Right cardiac atrium (tissue), 5 donors: ENCODE measurements around the gene GLUD2. TPM values are rescaled to one million over a fixed set of nuclear protein-coding genes. Genes with fewer than 3 reads are reported as not detected.
"Not testable (repeated sequence)": the region's sequence is repeated elsewhere in the genome, so short reads cannot be mapped to it uniquely, and the experiment has no call there.

Experiments used
- ATAC-seq, 2 donors: fragments of 200-7000 bp; cut with Tn5 transposase; one replicate each; pipeline versions ENCODE4 v1.8.0 to v1.9.1; 2020; ENCODE audit warnings: moderate library complexity in 2 of 2, mild to moderate bottlenecking in 1 of 2
- DNase-seq, 3 donors: peaks; one replicate each; pipeline ENCODE4 v3.0.0-alpha.2; 2020
- H3K27ac ChIP-seq: one replicate; pipeline ENCODE4 v1.5.1; 2013; ENCODE audit warnings: mild to moderate bottlenecking, low read length, control low read depth, moderate library complexity
- H3K27me3 ChIP-seq: one replicate; pipeline ENCODE4 v1.6.1; 2013; ENCODE audit not compliant: control insufficient read depth, insufficient read depth
- H3K4me1 ChIP-seq: one replicate; pipeline ENCODE4 v1.6.1; 2013; ENCODE audit warnings: low read length; ENCODE audit not compliant: control insufficient read depth, insufficient read depth
- H3K4me3 ChIP-seq: one replicate; pipeline ENCODE4 v1.5.1; 2013; ENCODE audit warnings: low read length, control low read depth
- H3K9me3 ChIP-seq: one replicate; pipeline ENCODE4 v1.6.1; 2013; ENCODE audit warnings: low read length; ENCODE audit not compliant: control insufficient read depth
- WGBS: extraction: QIAGEN DNeasy Blood & Tissue Kit; methylation state at CpG from one replicate; pipeline ENCODE4 v1.1.7; 2013; 5-methylcytosine and 5-hydroxymethylcytosine counted together
- intact Hi-C, 4 donors: fragments of 100-400 bp; cut with DNase I; formaldehyde crosslinking; loops; one replicate each; pipeline versions ENCODE4 v1.11.0 to v1.14.0; 2022 to 2023
- long read RNA-seq, 4 donors: library from polyadenylated mRNA; unstranded; transcript quantifications; one replicate each; pipeline ENCODE4 v2.0.0, GENCODE V29; 2020 to 2021
- polyA plus RNA-seq: library from polyadenylated mRNA; stranded (reverse); fragments of 200-250 nt; gene quantifications from one replicate; pipeline ENCODE4 v1.2.3, GENCODE V29; 2013
- total RNA-seq, 4 donors: library from RNA; stranded (reverse); fragmentation: NEBNext Ultra II Directional; extraction: Animal tissue kit (Norgen Biotek cat#: 25700); gene quantifications; one replicate each; pipeline ENCODE4 v1.2.1, GENCODE V29; 2021
- donor health status: healthy with polysubstance abuse.
- donor health status: DM: no; HTN: yes; CAD: no.
- donor health status: DM: no; HTN: no; CAD: no.
- donor health status: DM: no; HTN: yes; CAD: no; lungs with severe emphysema.
- donor health status: DM: yes; HTN: yes; CAD: no.

GLUD2 gene
- total RNA-seq (1 to 10 TPM; 1.1 to 1.6 (median 1.3) TPM), polyA plus RNA-seq (0.41 TPM)
- long read RNA-seq, donor 1, partial matches to known transcripts, result 0 of 1 reads
- long read RNA-seq, donor 1, other reads (novel, unspliced or antisense), result 0 of 1 reads
- long read RNA-seq, donor 2, result 0 reads
- long read RNA-seq, donor 3, result 0 reads
- long read RNA-seq, donor 4, result 0 reads

- intact Hi-C loops, H3K4me1 ChIP-seq, H3K27me3 ChIP-seq, H3K27ac ChIP-seq, H3K9me3 ChIP-seq: not testable (repeated sequence)
- peak within 1 kb of the TSS; percentile 16 for H3K4me3 ChIP-seq
- WGBS, result 12% methylated on average over 75 of the region's 82 CpGs
- DNase-seq (peak; percentile 52 to 79 (median 79)), ATAC-seq (peak; percentile 79 to 82)
Measured at GRCh38 chrX:121047441-121048419, at the start of gene GLUD2. Gene GLUD2 (plus strand): TSS chrX:121047610. CDS start chrX:121047685, 75 bp downstream.

GRCh38 chrX:120999413-120999812 lies 48.0 kb upstream of the GLUD2 start:
- H3K27ac ChIP-seq, result no peak overlapping the region
- DNase-seq, result no peak
- WGBS, result 80% methylated on average over 3 of the region's 3 CpGs
- H3K4me3 ChIP-seq, result no peak overlapping the region
- H3K9me3 ChIP-seq, result no peaks in the 10 kb centered on the region
- H3K4me1 ChIP-seq, result no peaks in the 10 kb centered on the region
- ATAC-seq, result no peak
- H3K27me3 ChIP-seq, result no peaks in the 10 kb centered on the region
- intact Hi-C loops, result no loop called here

GRCh38 chrX:121000589-121000988 lies 46.8 kb upstream of the GLUD2 start:
- Histone ChIP-seq H3K27me3 (no peaks in the 10 kb centered on the region), H3K4me3 (no peak overlapping the region), H3K9me3 (no peaks in the 10 kb centered on the region), H3K27ac (no peak overlapping the region), H3K4me1 (no peaks in the 10 kb centered on the region)
- ATAC-seq, result no peak
- no peak for DNase-seq
- WGBS, result 62% methylated on average over 4 of the region's 4 CpGs
- intact Hi-C loops, result no loop called here

GRCh38 chrX:121008920-121009319 lies 38.5 kb upstream of the GLUD2 start:
- Histone ChIP-seq H3K27me3 (no peaks in the 10 kb centered on the region), H3K27ac (no peak overlapping the region), H3K4me1 (peaks cover 2% of the 10 kb centered on the region), H3K9me3 (no peaks in the 10 kb centered on the region), H3K4me3 (no peak overlapping the region)
- no peak for ATAC-seq
- 55% methylated on average over 1 of the region's 1 CpG for WGBS
- DNase-seq, result no peak
- intact Hi-C loops, result no loop called here

GRCh38 chrX:121009764-121010163 lies 37.6 kb upstream of the GLUD2 start:
- Histone ChIP-seq H3K4me3 (no peak overlapping the region), H3K9me3 (no peaks in the 10 kb centered on the region), H3K27me3 (no peaks in the 10 kb centered on the region), H3K4me1 (peaks cover 2% of the 10 kb centered on the region), H3K27ac (no peak overlapping the region)
- intact Hi-C loops, result no loop called here
- no peak for ATAC-seq
- 53% methylated on average over 3 of the region's 3 CpGs for WGBS
- no peak for DNase-seq

- Histone ChIP-seq H3K9me3 (no peaks in the 10 kb centered on the region), H3K27ac (no peak overlapping the region), H3K27me3 (no peaks in the 10 kb centered on the region), H3K4me3 (no peak overlapping the region), H3K4me1 (peaks cover 2% of the 10 kb centered on the region)
- DNase-seq (no peak), ATAC-seq (no peak)
- 32% methylated on average over 4 of the region's 4 CpGs for WGBS
- intact Hi-C loops, result no loop called here
Measured at GRCh38 chrX:121010218-121010617, 37.2 kb upstream of the GLUD2 start.

- 64% methylated on average over 7 of the region's 7 CpGs for WGBS
- ATAC-seq (no peak), DNase-seq (no peak)
- Histone ChIP-seq H3K27me3 (no peaks in the 10 kb centered on the region), H3K4me1 (peaks cover 2% of the 10 kb centered on the region), H3K9me3 (no peaks in the 10 kb centered on the region), H3K4me3 (no peak overlapping the region), H3K27ac (no peak overlapping the region)
- intact Hi-C loops, result no loop called here
Measured at GRCh38 chrX:121011254-121011653, 36.2 kb upstream of the GLUD2 start.

- ATAC-seq, result no peak
- intact Hi-C loops, result no loop called here
- no peaks in the 10 kb centered on the region for H3K27me3 ChIP-seq
- DNase-seq, result no peak
- no peak overlapping the region for H3K4me3 ChIP-seq
- no peaks in the 10 kb centered on the region for H3K9me3 ChIP-seq
- peaks cover 2% of the 10 kb centered on the region for H3K4me1 ChIP-seq
- H3K27ac ChIP-seq, result no peak overlapping the region
Measured at GRCh38 chrX:121013897-121014455, 33.4 kb upstream of the GLUD2 start.

- intact Hi-C loops, result no loop called here
- no peak for DNase-seq
- ATAC-seq, result no peak
- H3K9me3 ChIP-seq, result no peaks in the 10 kb centered on the region
- H3K27ac ChIP-seq, result no peak overlapping the region
- 72% methylated on average over 2 of the region's 2 CpGs for WGBS
- peaks cover under 1% of the 10 kb centered on the region for H3K4me1 ChIP-seq
- H3K27me3 ChIP-seq, result no peaks in the 10 kb centered on the region
- H3K4me3 ChIP-seq, result no peak overlapping the region
Measured at GRCh38 chrX:121014826-121015225, 32.6 kb upstream of the GLUD2 start.

- WGBS, result 60% methylated on average over 1 of the region's 1 CpG
- no peaks in the 10 kb centered on the region for H3K4me1 ChIP-seq
- intact Hi-C loops, result no loop called here
- H3K9me3 ChIP-seq, result no peaks in the 10 kb centered on the region
- no peak for ATAC-seq
- H3K27ac ChIP-seq, result no peak overlapping the region
- H3K27me3 ChIP-seq, result no peaks in the 10 kb centered on the region
- H3K4me3 ChIP-seq, result no peak overlapping the region
- DNase-seq, result no peak
Measured at GRCh38 chrX:121028419-121028818, 19.0 kb upstream of the GLUD2 start.

GRCh38 chrX:121030083-121030482 lies 17.3 kb upstream of the GLUD2 start:
- Histone ChIP-seq H3K27me3 (no peaks in the 10 kb centered on the region), H3K9me3 (no peaks in the 10 kb centered on the region), H3K4me3 (no peak overlapping the region), H3K4me1 (no peaks in the 10 kb centered on the region), H3K27ac (no peak overlapping the region)
- intact Hi-C loops, result no loop called here
- 94% methylated on average over 4 of the region's 4 CpGs for WGBS
- no peak for ATAC-seq
- peak in 1 of 3 donors; percentile 5 for DNase-seq
